ENCODE measurements around the gene ERBB4.
"Not testable (repeated sequence)": the region's sequence is repeated elsewhere in the genome, so short reads cannot be mapped to it uniquely, and the experiment has no call there.

The ERBB4 gene

GRCh38 chr2:211741966-211742365 is 796.6 kb downstream of the ERBB4 start:
- DNase-seq (ENCODE audit: low read depth, low spot score) = no peak

GRCh38 chr2:211737282-211737681 is 801.3 kb downstream of the ERBB4 start:
- DNase-seq (ENCODE audit: low read depth, low spot score) = no peak

GRCh38 chr2:211730215-211730614 is 808.4 kb downstream of the ERBB4 start:
- no peak for DNase-seq (ENCODE audit: low read depth, low spot score)

GRCh38 chr2:211729433-211729832 is 809.2 kb downstream of the ERBB4 start:
- no peak for DNase-seq (ENCODE audit: low read depth, low spot score)

- DNase-seq (ENCODE audit: low read depth, low spot score) = no peak
These were observed 813.7 kb downstream of the ERBB4 start for GRCh38 chr2:211724933-211725332.

GRCh38 chr2:211723398-211723797 is 815.2 kb downstream of the ERBB4 start:
- DNase-seq (ENCODE audit: low read depth, low spot score) = no peak

- DNase-seq (ENCODE audit: low read depth, low spot score) = no peak
These were observed 815.7 kb downstream of the ERBB4 start for GRCh38 chr2:211722928-211723327.

GRCh38 chr2:211721874-211722273 is 816.7 kb downstream of the ERBB4 start:
- DNase-seq (ENCODE audit: low read depth, low spot score) = not testable (repeated sequence)

GRCh38 chr2:211709389-211709788 is 829.2 kb downstream of the ERBB4 start:
- DNase-seq (ENCODE audit: low read depth, low spot score) = no peak

GRCh38 chr2:211692689-211693088 is 845.9 kb downstream of the ERBB4 start:
- DNase-seq (ENCODE audit: low read depth, low spot score) = no peak

GRCh38 chr2:211690736-211691135 is 847.9 kb downstream of the ERBB4 start:
- DNase-seq (ENCODE audit: low read depth, low spot score) = no peak

- DNase-seq (ENCODE audit: low read depth, low spot score) = no peak
These were observed 850.4 kb downstream of the ERBB4 start for GRCh38 chr2:211688196-211688595.

GRCh38 chr2:211674715-211675114 is 863.9 kb downstream of the ERBB4 start:
- DNase-seq (ENCODE audit: low read depth, low spot score) = no peak

GRCh38 chr2:211673133-211673905 is 865.3 kb downstream of the ERBB4 start:
- DNase-seq (ENCODE audit: low read depth, low spot score) = no peak

GRCh38 chr2:211671977-211672376 is 866.6 kb downstream of the ERBB4 start:
- DNase-seq (ENCODE audit: low read depth, low spot score) = no peak

GRCh38 chr2:211665299-211665698 is 873.3 kb downstream of the ERBB4 start:
- no peak for DNase-seq (ENCODE audit: low read depth, low spot score)

GRCh38 chr2:211664321-211664720 is 874.3 kb downstream of the ERBB4 start:
- DNase-seq (ENCODE audit: low read depth, low spot score) = no peak

- no peak for DNase-seq (ENCODE audit: low read depth, low spot score)
These were observed 884.3 kb downstream of the ERBB4 start for GRCh38 chr2:211654211-211654780.

- DNase-seq (ENCODE audit: low read depth, low spot score) = no peak
These were observed 886.3 kb downstream of the ERBB4 start for GRCh38 chr2:211652327-211652726.

- no peak for DNase-seq (ENCODE audit: low read depth, low spot score)
These were observed 889.3 kb downstream of the ERBB4 start for GRCh38 chr2:211649331-211649730.

GRCh38 chr2:211631503-211631902 is 907.1 kb downstream of the ERBB4 start:
- DNase-seq (ENCODE audit: low read depth, low spot score) = no peak

- DNase-seq (ENCODE audit: low read depth, low spot score) = no peak
These were observed 915.5 kb downstream of the ERBB4 start for GRCh38 chr2:211623096-211623495.

GRCh38 chr2:211620986-211621385 is 917.6 kb downstream of the ERBB4 start:
- no peak for DNase-seq (ENCODE audit: low read depth, low spot score)
